MM.1S (cell line): ENCODE results near the gene TUBB4A.

Source experiments
- DNase-seq: peaks from one replicate; pipeline ENCODE4 v3.0.0-alpha.2; 2015
- H2AFZ ChIP-seq: fragments of 300-600 bp; sonication (generic); 2 replicates; pipeline ENCODE4 v1.6.0; 2016; ENCODE audit warnings: antibody characterized with exemption, low read length
- H3F3A ChIP-seq: fragments of 300-600 bp; sonication (generic); 2 replicates; pipeline ENCODE4 v1.6.1; 2016; ENCODE audit warnings: mild to moderate bottlenecking, antibody characterized with exemption, low read length, moderate library complexity, mixed read lengths; ENCODE audit not compliant: insufficient read depth
- H3K27ac ChIP-seq: fragments of 300-600 bp; sonication (generic); 2 replicates; pipeline ENCODE4 v1.5.1; 2016; ENCODE audit warnings: mild to moderate bottlenecking, low read length
- H3K27me3 ChIP-seq: fragments of 300-600 bp; sonication (generic); replicated peaks from 2 replicates; pipeline ENCODE4 v1.6.0; 2016; ENCODE audit warnings: low read length; ENCODE audit not compliant: insufficient read depth
- H3K36me3 ChIP-seq: fragments of 300-600 bp; sonication (generic); replicated peaks from 2 replicates; pipeline ENCODE4 v1.6.1; 2016; ENCODE audit warnings: mild to moderate bottlenecking, low read length, mixed read lengths; ENCODE audit not compliant: insufficient read depth
- H3K4me1 ChIP-seq: fragments of 300-600 bp; sonication (generic); 2 replicates; pipeline ENCODE4 v1.6.1; 2016; ENCODE audit warnings: low read length, mixed read lengths
- H3K4me2 ChIP-seq: fragments of 300-600 bp; sonication (generic); 2 replicates; pipeline ENCODE4 v1.6.0; 2016; ENCODE audit warnings: low read depth, low read length
- H3K4me3 ChIP-seq: fragments of 300-600 bp; sonication (generic); 2 replicates; pipeline ENCODE4 v1.5.1; 2016; ENCODE audit warnings: low read length, mixed read lengths
- H3K79me2 ChIP-seq: fragments of 300-600 bp; sonication (generic); 2 replicates; pipeline ENCODE4 v1.6.1; 2016; ENCODE audit warnings: mixed run types, low read length, mixed read lengths
- H3K9ac ChIP-seq: fragments of 300-600 bp; sonication (generic); 2 replicates; pipeline ENCODE4 v1.6.1; 2016; ENCODE audit warnings: low read length, mixed read lengths
- H3K9me2 ChIP-seq: fragments of 300-600 bp; sonication (generic); replicated peaks from 2 replicates; pipeline ENCODE4 v1.6.1; 2016; ENCODE audit warnings: mild to moderate bottlenecking, low read length, mixed read lengths; ENCODE audit not compliant: insufficient read depth
- H3K9me3 ChIP-seq: fragments of 300-600 bp; sonication (generic); replicated peaks from 2 replicates; pipeline ENCODE4 v1.6.1; 2016; ENCODE audit warnings: mild to moderate bottlenecking, low read length, mixed read lengths; ENCODE audit not compliant: insufficient read depth
- H4K20me1 ChIP-seq: fragments of 300-600 bp; sonication (generic); 2 replicates; pipeline ENCODE4 v1.6.1; 2016; ENCODE audit warnings: mild to moderate bottlenecking, low read length, moderate library complexity, mixed read lengths; ENCODE audit not compliant: insufficient read depth
- CTCF ChIP-seq: fragments of 300-600 bp; sonication (generic); IDR thresholded peaks from 2 replicates; pipeline ENCODE4 v1.5.1; 2016; ENCODE audit warnings: antibody characterized with exemption, low read length, mixed read lengths
- EZH2 ChIP-seq: fragments of 300-600 bp; sonication (generic); optimal IDR thresholded peaks from 2 replicates; pipeline ENCODE3; 2017; ENCODE audit warnings: low read depth, mild to moderate bottlenecking, antibody characterized with exemption, low read length, mixed read lengths
- EZH2phosphoT487 ChIP-seq: fragments of 300-600 bp; sonication (generic); IDR thresholded peaks from 2 replicates; pipeline ENCODE4 v1.6.1; 2018; ENCODE audit warnings: antibody characterized with exemption, low read length

The TUBB4A gene

DNA sequence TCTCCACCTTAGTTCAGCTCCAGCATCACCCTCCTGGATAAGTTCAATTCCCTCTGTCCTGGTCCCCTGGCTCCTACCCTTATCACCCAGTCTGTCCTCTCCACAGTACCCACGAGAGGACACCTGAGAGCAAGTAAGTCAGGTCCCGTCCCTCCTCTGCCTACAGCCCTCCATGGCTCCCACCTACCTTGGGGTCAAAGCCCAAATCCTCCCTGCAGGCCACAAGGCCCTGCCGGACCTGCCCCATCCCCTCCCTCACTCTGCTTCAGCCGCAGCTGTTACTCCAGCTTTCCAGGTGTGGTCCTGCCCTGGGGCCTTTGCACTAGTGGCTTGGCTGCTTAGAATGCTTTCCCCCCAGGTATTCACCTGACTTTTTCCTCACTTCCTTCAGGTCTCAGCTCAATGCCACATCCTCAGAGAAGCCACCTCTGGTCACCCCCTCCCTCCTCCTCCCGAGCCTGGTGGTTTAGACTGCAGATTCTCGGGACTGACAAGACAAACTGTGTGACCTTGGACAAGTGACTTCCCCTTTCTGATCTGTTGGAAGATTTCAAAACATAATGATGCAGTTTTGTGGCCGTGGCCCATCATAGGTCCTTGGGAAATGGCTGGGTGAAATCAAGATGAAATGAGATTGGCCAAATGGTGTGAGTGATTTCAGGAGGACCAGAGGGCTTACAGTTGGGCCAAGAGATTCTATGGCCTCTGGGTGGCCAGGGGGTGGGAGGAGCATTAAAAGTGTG is 3.6 kb downstream of the TUBB4A start:
- no peaks in the 10 kb centered on the region for H3K79me2 ChIP-seq
- H3K27me3 ChIP-seq = peaks cover 53% of the 10 kb centered on the region
- no peaks in the 10 kb centered on the region for H4K20me1 ChIP-seq
- no peak overlapping the region for H3K9ac ChIP-seq
- H3K4me1 ChIP-seq = peaks cover 5% of the 10 kb centered on the region; the same call in 1 of the 2 replicates
- no peaks in the 10 kb centered on the region for H3K36me3 ChIP-seq
- H2AFZ ChIP-seq = no peak overlapping the region
- no peaks in the 10 kb centered on the region for H3F3A ChIP-seq
- H3K27ac ChIP-seq = no peak overlapping the region
- TF ChIP-seq EZH2 (no peak), EZH2phosphoT487 (no peak), CTCF (no peak)
- no peaks in the 10 kb centered on the region for H3K9me2 ChIP-seq
- no peaks in the 10 kb centered on the region for H3K9me3 ChIP-seq
- DNase-seq = no peak
- no peak overlapping the region for H3K4me2 ChIP-seq
- no peak overlapping the region for H3K4me3 ChIP-seq

DNA sequence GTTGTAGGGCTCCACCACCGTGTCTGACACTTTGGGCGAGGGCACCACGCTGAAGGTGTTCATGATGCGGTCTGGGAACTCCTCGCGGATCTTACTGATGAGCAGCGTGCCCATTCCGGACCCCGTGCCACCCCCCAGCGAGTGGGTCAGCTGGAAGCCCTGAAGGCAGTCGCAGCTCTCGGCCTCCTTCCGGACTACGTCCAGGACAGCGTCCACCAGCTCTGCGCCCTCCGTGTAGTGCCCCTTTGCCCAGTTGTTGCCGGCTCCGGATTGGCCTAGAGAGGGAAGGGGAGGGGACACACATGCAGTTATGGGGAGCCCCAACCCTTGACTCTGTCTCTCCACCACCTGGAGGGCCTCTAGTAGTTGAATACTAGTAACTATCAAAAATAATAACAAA is 6.2 kb downstream of the TUBB4A start:
- Histone ChIP-seq H2AFZ (no peak overlapping the region), H3K9me3 (no peaks in the 10 kb centered on the region), H3K9me2 (no peaks in the 10 kb centered on the region), H3K4me1 (no peaks in the 10 kb centered on the region), H3K79me2 (no peaks in the 10 kb centered on the region), H3K4me3 (no peak overlapping the region), H3K4me2 (no peak overlapping the region), H3K9ac (no peak overlapping the region), H3K27ac (no peak overlapping the region), H3F3A (no peaks in the 10 kb centered on the region), H3K36me3 (no peaks in the 10 kb centered on the region), H3K27me3 (peaks cover 31% of the 10 kb centered on the region), H4K20me1 (no peaks in the 10 kb centered on the region)
- TF ChIP-seq CTCF (no peak), EZH2phosphoT487 (no peak), EZH2 (no peak)
- no peak for DNase-seq

DNA sequence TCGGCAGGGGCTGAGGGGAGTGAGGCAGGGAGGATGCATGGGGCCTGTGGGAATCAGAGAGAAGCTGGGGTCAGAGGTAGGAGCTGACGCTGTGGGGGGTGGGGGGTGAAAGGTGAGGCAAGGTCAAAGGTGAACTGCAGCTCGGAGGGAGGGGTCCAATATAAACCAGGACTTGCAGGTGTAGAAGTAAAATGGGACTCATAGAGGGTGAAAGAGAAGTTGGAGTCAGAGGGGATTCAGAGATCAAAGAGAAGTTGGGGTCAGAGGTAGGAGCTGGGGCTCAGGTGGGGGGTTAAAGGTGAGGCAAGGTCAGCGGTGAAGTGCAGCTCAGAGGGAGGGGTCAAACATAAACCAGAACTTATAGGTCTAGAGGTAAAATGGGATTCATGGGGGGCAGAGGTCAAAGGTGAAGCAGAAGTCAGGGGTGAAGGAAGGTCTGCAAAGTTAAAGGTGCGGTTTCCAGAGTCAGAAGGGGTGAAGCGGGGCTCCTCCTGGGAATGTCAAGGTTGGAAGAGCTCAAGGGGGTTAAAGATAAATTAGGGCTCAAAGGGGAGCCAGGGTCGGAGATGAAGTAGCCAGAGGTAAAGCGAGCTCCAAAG is 7.6 kb downstream of the TUBB4A start:
- no peak for DNase-seq
- Histone ChIP-seq H4K20me1 (no peaks in the 10 kb centered on the region), H3K79me2 (no peaks in the 10 kb centered on the region), H3K36me3 (no peaks in the 10 kb centered on the region), H3K27ac (no peak overlapping the region), H3F3A (no peaks in the 10 kb centered on the region), H3K27me3 (peaks cover 21% of the 10 kb centered on the region; the same call in 1 of the 2 replicates), H3K4me1 (no peaks in the 10 kb centered on the region), H3K9ac (no peak overlapping the region), H3K9me2 (no peaks in the 10 kb centered on the region), H3K4me3 (no peak overlapping the region), H3K4me2 (no peak overlapping the region), H3K9me3 (no peaks in the 10 kb centered on the region), H2AFZ (no peak overlapping the region)
- no peak for TF ChIP-seq CTCF
- no peak for TF ChIP-seq EZH2phosphoT487
